GM21447 (cell line): ENCODE data around the gene UQCR11.

Experiments
- ATAC-seq: cut with Tn5 transposase; IDR thresholded peaks from one replicate; pipeline ENCODE4 v1.9.1; 2021; ENCODE audit not compliant: unreplicated experiment

The UQCR11 gene

DNA sequence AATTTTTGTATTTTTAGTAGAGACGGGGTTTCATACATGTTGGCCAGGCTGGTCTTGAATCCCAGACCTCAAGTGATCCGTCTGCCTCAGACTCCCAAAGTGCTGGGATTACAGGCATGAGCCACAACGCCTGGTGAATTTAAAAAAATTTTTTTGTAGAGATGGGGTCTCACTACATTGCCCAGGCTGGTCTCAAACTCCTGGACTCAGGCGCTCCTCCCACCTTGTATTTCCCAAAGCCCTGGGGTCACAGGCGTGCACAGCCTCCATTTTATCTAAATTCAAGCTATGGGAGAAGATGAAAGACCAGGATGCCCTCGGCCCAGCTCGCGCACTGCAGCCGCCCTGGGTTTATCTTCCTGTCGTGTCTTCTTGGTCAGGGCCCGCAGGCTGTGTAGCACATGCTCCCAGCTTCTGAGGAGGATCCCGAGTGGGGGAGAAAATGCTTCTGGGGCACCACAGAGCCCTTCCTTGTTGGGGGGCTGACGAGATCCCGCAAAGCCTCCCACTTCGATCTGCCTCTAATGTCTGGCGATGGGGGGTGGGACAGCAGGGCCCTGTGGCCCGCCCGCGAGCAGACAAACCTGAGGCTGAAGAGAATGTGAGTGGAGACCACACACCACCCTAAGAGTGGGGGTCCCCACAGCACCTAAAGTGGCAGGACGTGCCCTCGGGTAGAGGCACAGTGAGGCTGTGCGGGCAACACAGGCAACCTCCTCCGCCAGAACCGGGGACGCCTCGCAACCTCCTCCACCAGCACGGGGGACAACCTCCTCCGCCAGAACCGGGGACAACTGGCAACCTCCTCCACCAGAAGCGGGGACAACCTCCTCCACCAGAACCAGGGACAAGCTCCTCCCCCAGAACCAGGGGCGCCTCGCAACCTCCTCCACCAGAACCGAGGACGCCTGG is 31.3 kb upstream of the UQCR11 start:
- no peak for ATAC-seq

DNA sequence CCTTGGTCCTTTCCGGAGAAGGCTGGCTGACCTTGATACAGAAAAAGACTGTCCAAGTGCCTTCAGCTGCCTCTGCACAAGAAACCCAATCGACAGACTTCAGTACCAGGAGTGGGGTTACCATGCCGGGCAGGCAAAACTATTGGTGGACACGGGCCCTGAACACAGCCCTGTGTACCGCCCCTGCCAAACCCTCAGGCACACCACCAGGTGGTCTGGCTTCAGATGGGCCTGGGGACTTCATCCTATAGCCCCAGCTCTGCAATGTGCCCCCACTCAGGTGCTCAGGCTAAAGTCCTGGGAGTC is 29.6 kb upstream of the UQCR11 start:
- ATAC-seq = no peak

DNA sequence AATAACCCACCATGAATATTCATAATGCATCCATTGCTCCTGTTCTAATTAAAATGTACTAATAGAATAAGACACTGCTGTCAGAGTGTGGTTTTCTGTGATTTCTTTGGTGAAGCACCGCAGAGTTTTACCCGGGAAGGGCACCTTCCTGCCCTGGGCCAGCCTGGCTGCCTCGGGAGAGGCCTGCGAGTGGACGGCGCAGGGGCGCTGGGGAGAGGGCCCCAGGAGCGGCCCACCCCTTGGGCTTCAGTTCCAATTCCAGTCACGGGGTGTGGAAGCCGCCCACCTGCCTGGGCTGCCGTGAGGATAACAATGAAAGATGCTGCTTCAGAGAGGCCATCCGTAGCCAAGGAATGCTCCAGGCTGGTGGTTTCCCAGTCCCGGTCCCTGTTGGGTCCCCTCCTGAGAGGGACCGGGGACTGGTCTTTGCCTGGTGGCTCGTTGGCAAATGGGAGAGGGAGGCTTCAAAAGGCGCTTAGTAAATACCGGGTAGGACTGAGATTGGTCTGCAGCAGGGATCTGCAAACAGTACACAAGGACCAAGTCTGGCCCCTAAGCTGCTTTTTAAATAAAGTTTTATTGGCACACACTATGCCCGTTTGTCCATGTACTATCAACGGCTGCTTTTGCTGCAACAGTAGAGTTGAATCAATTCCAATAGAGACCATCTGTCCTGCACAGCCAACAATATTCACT is 29.1 kb upstream of the UQCR11 start:
- ATAC-seq = no peak

DNA sequence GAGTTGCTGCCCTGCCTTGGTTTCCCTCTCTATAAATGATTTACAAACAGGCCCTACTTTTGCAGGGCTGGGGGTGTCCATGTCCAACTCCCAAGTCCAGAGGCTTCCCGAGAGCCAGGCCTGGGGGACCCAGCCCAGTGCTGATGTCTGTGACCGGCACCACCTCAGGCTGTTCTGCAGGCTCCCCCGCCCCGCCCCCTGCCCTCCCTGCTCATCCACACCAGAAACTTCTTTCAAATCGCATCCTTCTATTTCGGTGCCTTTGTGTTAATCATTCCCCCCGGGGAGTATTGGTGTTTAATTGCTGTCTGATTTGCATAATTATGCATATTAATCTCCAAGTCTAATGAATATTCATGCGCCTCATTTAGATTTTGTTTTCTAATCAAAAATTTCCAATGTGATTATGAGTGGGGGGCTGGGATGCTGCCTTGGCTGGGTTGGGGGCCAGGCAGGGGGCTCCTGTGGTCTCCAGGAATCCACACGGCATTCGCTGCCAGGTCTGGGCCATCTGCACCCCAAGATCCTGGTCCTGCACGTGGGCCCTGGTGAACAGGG is 28.1 kb upstream of the UQCR11 start:
- ATAC-seq = no peak

DNA sequence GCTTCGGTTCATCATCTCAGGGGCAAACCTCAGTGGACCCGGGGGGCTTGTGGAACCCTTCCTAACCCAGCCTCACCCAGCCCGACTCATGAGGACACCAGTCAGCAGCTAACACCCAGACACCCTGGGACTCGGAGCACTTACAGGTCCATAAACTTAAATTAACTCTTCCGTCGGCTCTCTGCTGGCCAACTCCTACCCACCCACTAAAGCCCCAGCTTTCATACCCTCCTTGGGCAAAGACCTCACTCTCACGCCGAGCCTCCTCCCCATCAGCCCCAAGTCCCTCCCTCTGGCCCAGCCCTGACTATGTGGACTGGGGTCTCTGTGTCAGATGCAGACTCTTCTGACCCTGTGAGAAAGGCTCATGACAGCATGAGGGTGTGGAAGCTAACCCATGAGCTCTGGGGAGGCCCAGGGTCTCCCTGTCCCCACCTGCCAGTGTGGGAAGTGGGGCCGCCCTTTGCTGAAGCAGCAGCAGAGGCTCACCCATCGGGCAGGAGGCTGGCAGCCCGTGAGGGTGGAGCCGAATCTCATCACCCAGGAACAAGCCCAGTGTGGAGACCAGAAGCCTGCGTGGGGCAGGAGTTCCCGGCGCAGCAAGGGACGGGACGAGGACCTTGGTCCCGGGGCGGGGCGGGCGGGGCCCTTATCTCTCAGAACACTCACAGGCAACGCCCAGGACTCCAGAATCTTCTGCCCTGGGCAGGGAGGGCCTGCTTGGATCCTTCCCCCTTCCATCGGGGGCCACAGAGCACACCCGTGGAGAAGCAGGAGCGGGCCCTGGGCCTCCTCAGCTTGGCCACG is 27.4 kb upstream of the UQCR11 start:
- ATAC-seq = no peak

DNA sequence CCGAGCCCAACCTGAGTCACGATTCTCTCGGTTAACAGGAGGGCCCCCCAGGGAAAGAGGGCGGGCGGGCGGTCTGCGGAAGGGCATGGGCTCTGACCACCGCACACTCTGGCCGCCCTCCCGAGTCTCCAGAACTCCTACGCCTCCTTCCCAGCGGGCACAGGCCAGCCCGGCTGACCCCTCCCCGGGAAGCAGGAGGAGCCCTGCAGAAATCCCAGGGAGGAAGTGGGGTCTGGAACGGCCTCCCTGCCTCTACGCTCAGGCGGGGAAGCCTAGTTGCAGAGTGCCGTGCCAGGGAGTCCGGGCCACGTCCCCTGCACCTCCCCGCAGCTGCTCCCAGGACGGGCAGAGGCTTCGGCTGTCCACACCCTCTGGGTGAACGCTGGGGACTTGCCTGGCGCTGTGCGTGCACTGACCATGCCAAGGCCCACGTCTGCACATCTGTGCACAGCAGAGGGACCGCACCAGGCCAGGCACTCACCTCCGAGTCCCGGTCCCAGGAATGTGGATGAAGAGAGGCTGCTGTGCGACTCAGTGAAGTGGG is 26.4 kb upstream of the UQCR11 start:
- ATAC-seq = no peak

DNA sequence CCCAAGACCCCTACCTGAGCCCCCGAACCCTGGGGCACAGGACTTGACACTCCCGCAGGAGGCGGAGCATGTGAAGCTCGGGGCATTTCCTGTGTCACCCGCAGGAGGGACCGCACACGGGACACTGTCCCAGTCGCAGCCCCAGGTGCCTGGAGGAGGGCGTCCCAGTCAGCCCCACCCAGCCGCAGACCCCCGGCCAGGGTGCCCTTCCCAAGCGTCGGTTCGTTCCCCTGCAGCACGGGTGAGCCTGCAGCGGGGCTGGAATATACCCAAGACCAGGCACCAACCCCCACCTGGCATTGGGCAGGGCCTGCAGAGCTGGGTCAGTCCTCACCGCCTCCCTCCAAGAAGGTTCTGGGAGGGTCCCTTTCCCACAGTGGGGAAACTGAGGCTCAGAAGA is 25.5 kb upstream of the UQCR11 start:
- no peak for ATAC-seq

GRCh38 chr19:1630012-1630411 is 24.8 kb upstream of the UQCR11 start:
- no peak for ATAC-seq

GRCh38 chr19:1629256-1629808 is 24.1 kb upstream of the UQCR11 start:
- ATAC-seq = no peak

DNA sequence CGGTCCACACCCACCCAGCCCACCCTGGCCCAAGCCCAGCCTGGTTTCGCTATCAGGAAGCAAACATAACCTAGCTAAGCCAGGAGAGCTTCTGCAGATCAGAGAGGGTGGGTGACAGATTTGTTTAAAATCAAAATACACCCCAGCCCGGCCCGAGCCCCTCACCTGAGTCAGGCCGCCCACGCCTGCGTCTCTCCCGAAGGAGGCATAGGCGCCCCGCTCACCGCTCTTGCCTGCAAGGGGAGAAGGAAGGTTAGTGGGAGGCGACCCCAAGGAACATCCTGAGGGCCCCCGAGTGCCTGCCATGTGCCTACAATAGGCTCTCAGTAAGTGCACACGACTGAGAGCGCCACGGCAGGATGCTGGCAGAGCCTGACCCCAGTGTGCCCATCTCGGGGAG is 21.9 kb upstream of the UQCR11 start:
- no peak for ATAC-seq

DNA sequence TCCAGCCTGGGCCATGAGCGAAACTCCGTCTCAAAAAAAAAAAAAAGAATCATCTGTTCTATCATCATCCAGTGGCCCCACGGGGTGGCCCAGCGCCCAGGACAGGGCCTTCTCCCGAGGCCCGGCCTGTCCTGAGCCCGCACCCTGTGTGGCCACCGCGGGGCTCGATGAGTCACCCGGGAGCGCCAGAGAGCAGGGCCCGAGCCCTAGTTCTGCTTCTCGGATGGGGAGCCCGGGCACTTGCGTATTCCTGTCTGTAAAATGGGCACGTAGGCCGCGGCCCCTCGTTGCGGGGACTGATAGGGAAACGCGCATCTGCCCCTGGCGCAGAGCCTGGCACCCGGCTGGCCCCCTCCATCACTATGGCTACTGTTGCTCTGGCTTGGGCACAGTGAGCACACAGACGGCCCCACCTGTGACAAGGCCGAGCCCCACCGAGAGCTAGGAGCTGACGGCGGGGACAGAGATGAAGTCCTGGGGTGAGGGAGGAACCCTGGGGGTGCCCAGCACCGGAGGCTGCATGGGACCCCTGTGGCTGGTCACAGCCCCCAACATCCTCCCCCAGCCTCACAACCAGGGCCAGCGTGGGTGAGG is 21.3 kb upstream of the UQCR11 start:
- no peak for ATAC-seq

- ATAC-seq = no peak
Measured at GRCh38 chr19:1624458-1624857, 19.2 kb upstream of the UQCR11 start.

DNA sequence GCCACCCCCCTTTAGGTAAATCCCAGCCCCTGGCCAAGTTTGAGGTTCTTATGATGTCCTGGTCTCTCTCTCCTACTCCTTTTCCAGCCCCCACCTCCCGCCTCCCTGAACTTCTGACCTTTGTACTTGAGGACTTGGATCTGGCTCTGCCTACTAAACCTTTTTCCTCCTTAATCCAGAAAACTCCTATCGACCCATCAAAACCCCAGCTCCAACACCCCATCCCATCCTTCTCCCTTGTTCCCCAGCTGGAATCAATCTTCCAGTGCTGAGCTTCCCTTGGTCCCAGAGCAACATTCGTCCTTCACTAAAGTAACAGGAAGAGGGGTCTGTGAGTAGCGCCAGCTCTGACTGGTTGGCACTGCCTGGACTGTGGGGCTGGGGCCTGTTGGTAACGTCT is 17.3 kb upstream of the UQCR11 start:
- no peak for ATAC-seq

DNA sequence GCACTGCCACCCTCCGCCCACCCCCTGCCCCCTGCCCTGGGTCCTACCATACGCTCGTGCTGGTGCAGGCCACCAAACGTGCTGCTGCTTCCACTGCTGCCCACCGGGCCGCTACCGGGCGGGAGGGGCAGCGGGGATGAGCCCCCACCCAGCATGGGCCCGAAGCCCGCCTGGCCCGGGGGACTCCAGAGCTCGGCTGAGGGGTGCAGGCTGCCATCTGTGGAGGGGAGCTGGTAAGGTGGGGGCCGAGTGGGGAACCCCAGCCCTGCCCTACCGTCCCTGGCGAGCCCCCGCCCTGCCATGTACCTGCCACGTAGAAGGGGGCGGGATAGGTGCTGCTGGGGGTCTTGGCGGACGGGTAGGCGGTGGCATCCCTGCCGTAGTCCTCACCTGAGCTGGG is 16.7 kb upstream of the UQCR11 start:
- no peak for ATAC-seq

DNA sequence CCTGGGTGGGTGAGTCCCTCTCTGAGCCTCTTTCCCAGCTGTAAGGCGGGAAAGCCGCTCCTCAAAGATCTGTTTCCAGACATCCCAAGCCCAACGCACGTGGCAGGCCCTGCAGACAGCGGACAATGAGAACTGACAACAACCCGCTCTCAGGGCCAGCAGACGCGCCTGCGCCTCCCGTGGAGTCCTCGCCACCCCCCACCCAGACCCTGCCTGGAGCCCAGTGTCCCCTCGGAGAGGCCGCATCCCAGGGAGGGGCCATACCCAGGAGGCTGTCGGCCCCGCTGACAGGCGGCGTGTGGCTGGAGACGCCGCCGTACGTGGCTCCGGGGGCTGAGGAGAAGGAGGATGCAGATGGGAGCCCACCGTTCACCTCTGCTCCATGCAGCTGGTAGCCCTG is 16.3 kb upstream of the UQCR11 start:
- no peak for ATAC-seq

DNA sequence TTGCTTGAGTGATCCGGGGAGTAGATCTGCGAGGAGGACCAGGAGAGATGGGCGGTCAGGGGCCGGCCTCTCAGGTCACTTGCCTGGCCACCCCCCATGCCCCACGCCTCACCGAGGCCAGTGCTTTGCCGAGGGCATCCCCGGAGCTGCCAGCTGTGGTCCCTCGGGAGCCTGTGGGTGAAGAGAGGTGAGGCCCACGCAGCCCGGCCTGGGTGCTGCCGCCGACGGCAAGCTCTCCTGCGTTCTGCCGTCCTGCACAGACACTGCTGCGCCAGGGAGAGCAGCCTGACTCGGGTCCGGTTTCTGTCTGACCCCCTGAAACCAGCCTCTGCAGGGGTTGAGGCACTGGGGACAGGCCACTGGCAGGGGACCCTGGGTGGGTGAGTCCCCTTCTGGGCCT is 15.8 kb upstream of the UQCR11 start:
- no peak for ATAC-seq

- ATAC-seq = no peak
Measured at GRCh38 chr19:1620502-1620901, 15.2 kb upstream of the UQCR11 start.

DNA sequence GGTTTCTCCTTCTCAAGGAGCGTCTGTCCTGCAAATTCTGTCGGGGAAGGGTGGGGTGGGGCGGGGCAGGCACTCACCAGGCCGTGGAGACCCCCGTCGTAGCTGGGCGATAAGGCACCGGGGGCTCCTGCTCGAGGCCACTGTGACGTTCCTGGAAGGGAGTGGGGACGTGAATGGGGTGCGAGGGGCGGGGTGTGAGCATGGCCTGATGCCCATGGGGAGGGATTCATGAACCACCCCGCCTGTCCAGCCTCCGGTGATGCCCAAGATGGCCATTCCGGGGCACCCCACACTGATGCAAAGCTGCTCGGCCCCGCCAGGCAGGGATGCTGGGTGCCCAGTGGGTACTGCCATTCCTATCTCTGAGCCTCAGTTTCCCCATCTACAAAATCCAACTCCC is 14.4 kb upstream of the UQCR11 start:
- no peak for ATAC-seq

- no peak for ATAC-seq
Measured at GRCh38 chr19:1619094-1619439, 13.8 kb upstream of the UQCR11 start.
